Measurements from ENCODE around the gene ROMO1.

- no peak for TF ChIP-seq CTCF (tag by site-specific recombination; IDR thresholded peaks at IDR 0.05)
- no peak for TF ChIP-seq YY1 (tag by site-specific recombination; IDR thresholded peaks at IDR 0.05)
- no peak for TF ChIP-seq ZNF112 (tag by site-specific recombination; IDR thresholded peaks at IDR 0.05)
- no peak for TF ChIP-seq KLF1 (tag by site-specific recombination; IDR thresholded peaks at IDR 0.05)
- no peak for TF ChIP-seq ZNF449 (tag by site-specific recombination; IDR thresholded peaks at IDR 0.05)
- no peak for TF ChIP-seq ZNF18 (tag by site-specific recombination; IDR thresholded peaks at IDR 0.05)
- TF ChIP-seq ZNF423 (tag by site-specific recombination; IDR thresholded peaks at IDR 0.05) = no peak
- TF ChIP-seq ZBTB7A (tag by site-specific recombination; IDR thresholded peaks at IDR 0.05; ENCODE audit: low read depth) = no peak
- TF ChIP-seq ZNF311 (tag by site-specific recombination; IDR thresholded peaks at IDR 0.05; ENCODE audit: borderline replicate concordance) = no peak
- no peak for TF ChIP-seq OVOL3 (tag by site-specific recombination; IDR thresholded peaks at IDR 0.05)
- TF ChIP-seq ZNF529 (tag by site-specific recombination; IDR thresholded peaks at IDR 0.05; ENCODE audit: insufficient replicate concordance) = no peak
Measured at GRCh38 chr20:35661908-35662307, 37.3 kb upstream of the ROMO1 start.
